ENCODE results near the gene LACC1. TPM values are rescaled to one million over a fixed set of nuclear protein-coding genes. Genes with fewer than 3 reads are reported as not detected.

Gene LACC1
- 6.3 and 6.5 TPM in 2 replicates for total RNA-seq

GRCh38 chr13:43879755-43880181, at the start of gene LACC1:
Gene LACC1 (plus strand): TSS chr13:43879904. CDS start chr13:43880986, 1,082 bp downstream.

GRCh38 chr13:43878892-43879754, 581 bp upstream of the LACC1 start, which contains the start of gene CCDC122:
Gene CCDC122 (minus strand): TSS chr13:43879740. CDS start chr13:43869376, 10,364 bp downstream.

Other genes starting within 250 kb of the LACC1 start
- 0.40 and 1.2 TPM in 2 replicates for gene ENOX1, start 92.9 kb upstream of the LACC1 start, total RNA-seq
- gene CCDC122, start 164 bp upstream of the LACC1 start, total RNA-seq, result 2.4 and 4.5 TPM in 2 replicates